Omental fat pad (tissue), 4 donors: ENCODE results near the gene F7. TPM values are rescaled to one million over a fixed set of nuclear protein-coding genes. Genes with fewer than 3 reads are reported as not detected.

Experiments used
- ATAC-seq: fragments of 150-250 bp; one replicate; pipeline ENCODE4 v1.9.1; 2016; ENCODE audit warnings: mild to moderate bottlenecking, moderate library complexity; ENCODE audit not compliant: low FRiP score
- DNase-seq: peaks from one replicate; pipeline ENCODE4 v3.0.0-alpha.2; 2019; ENCODE audit warnings: low spot score
- total RNA-seq, 4 donors: library from RNA; depleted of rRNA; stranded (reverse); fragments of >200 nt; gene quantifications; one replicate each; pipeline ENCODE4 v1.1.0, GENCODE V29; 2016
- TF ChIP-seq, protein P1 (sequence below), 3 donors: fragments of 450-650 bp; IDR thresholded peaks; one replicate each; pipeline ENCODE4 v1.5.1; 2016 to 2017; ENCODE audit warnings: antibody characterized with exemption in 3 of 3, mild to moderate bottlenecking in 3 of 3, moderate library complexity in 2 of 3

The F7 gene
- total RNA-seq, 4 donors from 2014 or later: 0.24 to 0.74 TPM; not detected in 2

DNA sequence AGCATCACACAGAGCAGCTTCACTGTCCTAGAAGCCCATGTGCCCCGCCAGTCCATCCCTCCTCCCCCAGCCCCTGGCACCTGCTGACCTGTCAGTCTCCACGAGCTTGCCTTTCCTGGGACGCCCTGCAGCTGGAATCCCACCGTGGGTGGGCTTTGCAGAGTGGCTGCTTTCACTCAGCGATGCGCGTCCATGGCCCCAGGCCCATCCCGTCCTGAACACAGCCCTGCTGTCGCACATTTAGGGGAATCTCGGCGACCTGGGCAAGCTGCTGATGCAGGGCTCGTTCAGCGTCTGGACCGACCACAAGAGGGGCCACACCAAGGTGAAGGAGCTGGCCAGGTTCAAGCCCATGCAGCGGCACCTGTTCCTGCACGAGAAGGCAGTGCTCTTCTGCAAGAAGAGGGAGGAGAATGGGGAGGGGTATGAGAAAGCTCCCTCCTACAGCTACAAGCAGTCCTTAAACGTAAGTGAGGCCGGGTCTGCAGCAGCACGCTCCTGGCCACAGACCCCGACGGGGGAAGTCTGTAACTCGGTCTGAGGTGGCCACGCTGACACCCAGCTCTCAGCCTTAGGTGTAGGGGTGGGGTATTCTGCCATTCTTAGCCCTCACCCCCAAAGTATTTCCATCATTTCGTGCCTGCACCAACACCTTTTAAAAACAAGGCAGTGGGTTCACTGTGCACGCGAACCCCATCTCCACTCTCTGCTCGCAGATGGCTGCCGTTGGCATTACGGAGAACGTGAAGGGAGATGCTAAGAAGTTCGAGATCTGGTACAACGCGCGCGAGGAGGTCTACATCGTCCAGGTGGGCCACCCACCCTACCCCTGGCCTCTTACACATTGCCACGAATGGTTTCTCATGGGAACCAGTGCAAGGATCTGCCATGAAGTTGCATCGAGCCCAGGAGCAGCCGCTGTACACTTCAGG is 18.3 kb upstream of the F7 start:
- ATAC-seq (no peak), DNase-seq (no peak)
- TF ChIP-seq, protein P1, sequence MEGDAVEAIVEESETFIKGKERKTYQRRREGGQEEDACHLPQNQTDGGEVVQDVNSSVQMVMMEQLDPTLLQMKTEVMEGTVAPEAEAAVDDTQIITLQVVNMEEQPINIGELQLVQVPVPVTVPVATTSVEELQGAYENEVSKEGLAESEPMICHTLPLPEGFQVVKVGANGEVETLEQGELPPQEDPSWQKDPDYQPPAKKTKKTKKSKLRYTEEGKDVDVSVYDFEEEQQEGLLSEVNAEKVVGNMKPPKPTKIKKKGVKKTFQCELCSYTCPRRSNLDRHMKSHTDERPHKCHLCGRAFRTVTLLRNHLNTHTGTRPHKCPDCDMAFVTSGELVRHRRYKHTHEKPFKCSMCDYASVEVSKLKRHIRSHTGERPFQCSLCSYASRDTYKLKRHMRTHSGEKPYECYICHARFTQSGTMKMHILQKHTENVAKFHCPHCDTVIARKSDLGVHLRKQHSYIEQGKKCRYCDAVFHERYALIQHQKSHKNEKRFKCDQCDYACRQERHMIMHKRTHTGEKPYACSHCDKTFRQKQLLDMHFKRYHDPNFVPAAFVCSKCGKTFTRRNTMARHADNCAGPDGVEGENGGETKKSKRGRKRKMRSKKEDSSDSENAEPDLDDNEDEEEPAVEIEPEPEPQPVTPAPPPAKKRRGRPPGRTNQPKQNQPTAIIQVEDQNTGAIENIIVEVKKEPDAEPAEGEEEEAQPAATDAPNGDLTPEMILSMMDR (IDR thresholded peaks at IDR 0.05): no peak

DNA sequence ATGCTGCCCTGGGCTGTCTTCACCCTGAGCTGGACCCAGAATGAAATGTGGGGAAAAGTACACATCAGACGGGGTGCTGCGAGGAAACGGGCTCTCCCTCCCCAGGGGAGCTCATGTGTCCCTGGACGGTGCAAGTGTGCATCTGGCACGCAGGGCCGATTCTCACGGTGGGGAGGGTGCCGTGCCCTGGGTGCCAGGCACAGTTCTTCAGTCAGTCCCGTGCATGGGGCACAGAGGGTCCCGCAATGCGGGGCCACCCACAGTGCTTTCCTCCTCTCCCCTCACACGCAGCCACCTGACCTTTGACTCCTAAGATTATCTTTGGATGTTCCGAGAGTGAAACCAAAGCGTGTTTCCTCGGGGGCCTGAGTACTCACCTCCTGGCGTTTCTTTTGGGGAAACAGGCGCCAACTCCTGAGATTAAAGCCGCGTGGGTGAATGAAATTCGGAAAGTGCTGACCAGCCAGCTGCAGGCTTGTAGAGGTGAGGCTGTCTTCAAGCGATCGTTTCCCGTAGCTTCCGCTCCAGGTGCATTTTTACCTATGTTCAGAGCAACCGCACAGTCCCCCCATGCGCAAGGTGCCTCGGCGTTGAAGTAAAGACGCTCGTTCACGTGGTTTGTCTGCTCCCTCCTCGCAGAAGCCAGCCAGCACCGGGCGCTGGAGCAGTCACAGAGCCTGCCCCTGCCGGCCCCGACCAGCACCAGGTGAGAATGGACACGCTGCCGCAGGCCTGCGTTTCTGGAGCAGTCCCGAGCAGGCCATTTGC is 17.5 kb upstream of the F7 start:
- DNase-seq: no peak
- no peak for ATAC-seq
- TF ChIP-seq, protein P1 (IDR thresholded peaks at IDR 0.05): no peak

DNA sequence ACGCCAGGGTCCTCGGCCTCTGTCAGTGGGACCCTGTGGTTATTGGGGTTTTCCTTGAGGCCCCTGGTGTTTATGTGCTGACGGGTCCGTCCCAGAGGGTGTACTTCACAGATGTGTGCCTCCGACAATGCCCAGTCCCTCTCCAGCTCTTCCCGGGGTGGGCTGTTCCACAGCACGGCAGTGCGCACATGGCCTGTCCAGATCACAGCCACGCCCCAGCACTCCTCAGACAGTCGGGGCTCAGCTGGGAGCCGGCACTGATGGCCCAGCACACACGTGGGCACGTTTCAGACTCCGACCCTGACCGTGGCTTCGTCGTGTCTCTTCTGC is 16.9 kb upstream of the F7 start:
- ATAC-seq (no peak), DNase-seq (no peak)
- TF ChIP-seq, protein P1 (IDR thresholded peaks at IDR 0.05): no peak

DNA sequence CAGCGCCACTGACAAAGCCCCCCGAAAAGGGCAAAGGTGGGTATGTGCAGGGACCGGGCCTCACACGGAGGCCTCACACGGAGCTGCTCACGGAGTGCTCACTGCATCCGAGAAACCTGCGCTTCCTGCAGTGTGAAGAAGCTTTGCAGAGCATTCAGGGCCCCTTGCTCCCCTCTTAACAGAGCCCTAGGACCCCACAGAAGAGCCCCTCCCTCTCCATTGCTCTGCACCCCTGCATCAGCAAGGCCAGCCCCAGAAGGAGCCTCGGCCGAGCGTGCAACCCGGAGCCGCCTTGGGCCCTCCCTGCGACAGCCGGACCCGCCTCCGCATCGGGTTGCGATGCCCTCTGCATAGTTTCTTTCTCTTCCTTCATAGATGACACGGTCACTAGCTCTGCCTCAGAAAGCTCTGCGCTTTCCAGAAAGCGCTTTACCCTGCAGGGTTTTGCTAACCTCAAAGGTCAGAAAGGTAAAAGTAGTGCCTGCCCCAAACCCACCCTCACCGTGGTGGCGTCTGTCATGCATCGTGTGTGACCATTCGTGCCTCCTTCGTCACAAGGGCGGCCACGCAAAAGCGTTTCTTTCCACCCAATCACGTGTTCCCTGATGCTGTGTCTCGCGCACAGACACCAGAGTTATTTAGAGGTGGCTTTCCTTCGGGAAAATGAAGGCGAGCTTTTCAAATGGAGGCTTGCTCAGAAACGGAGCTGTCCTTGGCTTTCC is 15.7 kb upstream of the F7 start:
- TF ChIP-seq, protein P1 (IDR thresholded peaks at IDR 0.05): no peak
- no peak for ATAC-seq
- no peak for DNase-seq

DNA sequence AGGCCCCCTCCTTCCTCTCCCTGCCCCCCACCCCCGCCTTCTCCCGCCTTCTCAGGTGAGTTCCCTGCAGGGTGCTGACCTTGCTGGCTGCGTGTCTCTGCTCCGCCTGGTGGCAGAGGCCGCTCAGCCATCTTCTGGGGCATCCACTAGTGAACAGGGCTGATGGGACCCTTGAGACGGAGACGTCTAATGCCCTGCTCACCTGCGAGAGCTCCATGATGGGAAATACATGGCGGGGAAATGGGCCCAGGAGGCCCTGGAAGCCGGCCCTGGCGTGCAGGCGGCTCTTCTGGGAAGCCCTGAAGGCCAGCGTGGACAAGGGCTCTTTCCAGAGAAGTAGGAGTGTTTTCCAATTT is 15.2 kb upstream of the F7 start:
- TF ChIP-seq, protein P1 (IDR thresholded peaks at IDR 0.05): no peak
- ATAC-seq: no peak
- DNase-seq: no peak

DNA sequence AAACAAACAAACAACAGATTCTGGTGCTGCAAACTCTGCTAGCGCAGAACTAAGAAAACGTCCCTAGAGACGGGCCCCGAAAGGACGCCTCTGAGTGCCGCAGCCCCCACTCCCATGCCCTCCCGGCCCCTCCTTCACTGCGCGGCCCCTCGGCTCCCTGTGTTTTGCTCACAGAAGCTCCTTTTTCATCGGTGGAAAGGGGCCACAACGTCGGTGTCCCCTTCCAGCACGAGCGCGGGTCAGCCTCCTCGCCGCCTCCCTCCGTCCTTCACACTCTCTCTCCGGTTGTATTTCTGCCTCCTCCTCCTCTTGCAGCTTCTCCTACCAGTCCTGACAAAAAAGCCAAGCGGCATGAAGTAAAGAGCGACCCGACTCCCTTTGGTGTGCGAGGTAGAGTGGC is 14.8 kb upstream of the F7 start:
- ATAC-seq (no peak), DNase-seq (no peak)
- TF ChIP-seq, protein P1 (IDR thresholded peaks at IDR 0.05): no peak
